ENCODE data around the gene WDR70. TPM values are rescaled to one million over a fixed set of nuclear protein-coding genes. Genes with fewer than 3 reads are reported as not detected.

WDR70 gene
- total and polyA plus RNA-seq, 10 of the 15 experiments (the other 5 are each of a cell fraction or from before 2014, with no cell fraction given): 10.9 to 33.6 (median 29.1) TPM

DNA sequence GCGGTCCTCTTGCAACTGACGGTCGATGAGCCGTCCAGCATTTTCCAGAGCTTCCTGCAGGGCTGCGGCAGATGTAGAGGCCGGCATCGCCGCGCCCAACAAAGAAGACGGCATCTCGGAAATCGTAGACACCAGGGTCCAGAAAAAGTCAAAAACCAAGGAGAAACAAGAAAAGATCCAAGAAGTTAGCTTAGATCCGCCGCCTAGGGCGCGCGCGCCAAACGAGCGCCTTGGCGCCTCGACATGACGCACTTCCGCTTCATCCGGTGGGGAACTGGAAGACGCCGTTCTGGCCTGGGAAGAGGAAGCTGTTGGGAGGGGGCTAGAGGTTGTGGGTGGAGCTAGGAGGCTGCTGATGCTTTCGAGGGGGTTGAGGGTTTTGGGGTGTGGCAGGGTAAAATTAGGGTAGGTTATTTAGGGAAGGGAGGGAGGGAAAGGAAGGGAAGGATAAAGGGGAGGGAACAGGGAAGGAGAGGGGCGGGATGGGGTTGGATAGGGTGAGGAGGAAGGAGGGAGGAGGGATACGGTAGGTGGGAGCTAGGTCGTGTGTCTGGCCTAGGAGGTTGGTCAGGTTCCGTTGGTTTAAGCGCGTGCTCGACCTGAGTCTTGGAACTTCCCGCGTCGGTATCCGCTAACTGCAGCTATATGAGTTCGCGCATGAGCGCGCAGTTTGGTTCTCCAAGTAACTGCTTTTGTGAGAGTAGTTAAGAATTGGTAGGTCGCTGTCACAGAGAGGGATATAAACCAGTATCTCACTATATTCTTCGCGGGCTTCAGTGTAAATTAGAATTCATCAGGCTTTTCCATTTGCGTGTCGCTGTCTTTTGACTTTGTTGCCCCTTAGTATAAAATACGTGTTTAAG lies 8.0 kb upstream of the WDR70 start, which contains the start of gene NUP155 (continued):
- TF ChIP-seq, protein P1, sequence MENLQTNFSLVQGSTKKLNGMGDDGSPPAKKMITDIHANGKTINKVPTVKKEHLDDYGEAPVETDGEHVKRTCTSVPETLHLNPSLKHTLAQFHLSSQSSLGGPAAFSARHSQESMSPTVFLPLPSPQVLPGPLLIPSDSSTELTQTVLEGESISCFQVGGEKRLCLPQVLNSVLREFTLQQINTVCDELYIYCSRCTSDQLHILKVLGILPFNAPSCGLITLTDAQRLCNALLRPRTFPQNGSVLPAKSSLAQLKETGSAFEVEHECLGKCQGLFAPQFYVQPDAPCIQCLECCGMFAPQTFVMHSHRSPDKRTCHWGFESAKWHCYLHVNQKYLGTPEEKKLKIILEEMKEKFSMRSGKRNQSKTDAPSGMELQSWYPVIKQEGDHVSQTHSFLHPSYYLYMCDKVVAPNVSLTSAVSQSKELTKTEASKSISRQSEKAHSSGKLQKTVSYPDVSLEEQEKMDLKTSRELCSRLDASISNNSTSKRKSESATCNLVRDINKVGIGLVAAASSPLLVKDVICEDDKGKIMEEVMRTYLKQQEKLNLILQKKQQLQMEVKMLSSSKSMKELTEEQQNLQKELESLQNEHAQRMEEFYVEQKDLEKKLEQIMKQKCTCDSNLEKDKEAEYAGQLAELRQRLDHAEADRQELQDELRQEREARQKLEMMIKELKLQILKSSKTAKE (IDR thresholded peaks at IDR 0.05; ENCODE audit: low read depth, poor library complexity, severe bottlenecking): peak; percentile 23
- TF ChIP-seq MXI1 (IDR thresholded peaks at IDR 0.05; ENCODE audit: low read depth, low read length) (peak; percentile 91), YBX1 (IDR thresholded peaks at IDR 0.05) (no peak), PAX5 (IDR thresholded peaks at IDR 0.05; ENCODE audit: borderline replicate concordance, low read depth, low read length) (peak; percentile 67; the same call in 1 of the 2 replicates), ZBED1 (IDR thresholded peaks at IDR 0.05; ENCODE audit: borderline replicate concordance) (0 out of 2 replicates have a peak, but pooled peaks have one; percentile 35), TAF1 (IDR thresholded peaks at IDR 0.05; ENCODE audit: borderline replicate concordance, low read depth, low read length) (no peak; the same call in none of the 2 replicates), PAX8 (IDR thresholded peaks at IDR 0.05) (no peak), SRF (IDR thresholded peaks at IDR 0.05; ENCODE audit: low read depth in 2 of 2, low read length in 2 of 2) (peak; percentile 37 to 91; a peak in 2 of 4 replicates), ATF7 (IDR thresholded peaks at IDR 0.05; ENCODE audit: low read depth) (peak; percentile 79), ZNF207 (IDR thresholded peaks at IDR 0.05; ENCODE audit: borderline replicate concordance) (no peak; the same call in 1 of the 2 replicates), SP1 (IDR thresholded peaks at IDR 0.05; ENCODE audit: low read depth, low read length) (peak; percentile 6), EGR1 (IDR thresholded peaks at IDR 0.05; ENCODE audit: borderline replicate concordance in 1 of 2, low read depth in 2 of 2, low read length in 2 of 2) (no peak)
- TF ChIP-seq, protein P2, sequence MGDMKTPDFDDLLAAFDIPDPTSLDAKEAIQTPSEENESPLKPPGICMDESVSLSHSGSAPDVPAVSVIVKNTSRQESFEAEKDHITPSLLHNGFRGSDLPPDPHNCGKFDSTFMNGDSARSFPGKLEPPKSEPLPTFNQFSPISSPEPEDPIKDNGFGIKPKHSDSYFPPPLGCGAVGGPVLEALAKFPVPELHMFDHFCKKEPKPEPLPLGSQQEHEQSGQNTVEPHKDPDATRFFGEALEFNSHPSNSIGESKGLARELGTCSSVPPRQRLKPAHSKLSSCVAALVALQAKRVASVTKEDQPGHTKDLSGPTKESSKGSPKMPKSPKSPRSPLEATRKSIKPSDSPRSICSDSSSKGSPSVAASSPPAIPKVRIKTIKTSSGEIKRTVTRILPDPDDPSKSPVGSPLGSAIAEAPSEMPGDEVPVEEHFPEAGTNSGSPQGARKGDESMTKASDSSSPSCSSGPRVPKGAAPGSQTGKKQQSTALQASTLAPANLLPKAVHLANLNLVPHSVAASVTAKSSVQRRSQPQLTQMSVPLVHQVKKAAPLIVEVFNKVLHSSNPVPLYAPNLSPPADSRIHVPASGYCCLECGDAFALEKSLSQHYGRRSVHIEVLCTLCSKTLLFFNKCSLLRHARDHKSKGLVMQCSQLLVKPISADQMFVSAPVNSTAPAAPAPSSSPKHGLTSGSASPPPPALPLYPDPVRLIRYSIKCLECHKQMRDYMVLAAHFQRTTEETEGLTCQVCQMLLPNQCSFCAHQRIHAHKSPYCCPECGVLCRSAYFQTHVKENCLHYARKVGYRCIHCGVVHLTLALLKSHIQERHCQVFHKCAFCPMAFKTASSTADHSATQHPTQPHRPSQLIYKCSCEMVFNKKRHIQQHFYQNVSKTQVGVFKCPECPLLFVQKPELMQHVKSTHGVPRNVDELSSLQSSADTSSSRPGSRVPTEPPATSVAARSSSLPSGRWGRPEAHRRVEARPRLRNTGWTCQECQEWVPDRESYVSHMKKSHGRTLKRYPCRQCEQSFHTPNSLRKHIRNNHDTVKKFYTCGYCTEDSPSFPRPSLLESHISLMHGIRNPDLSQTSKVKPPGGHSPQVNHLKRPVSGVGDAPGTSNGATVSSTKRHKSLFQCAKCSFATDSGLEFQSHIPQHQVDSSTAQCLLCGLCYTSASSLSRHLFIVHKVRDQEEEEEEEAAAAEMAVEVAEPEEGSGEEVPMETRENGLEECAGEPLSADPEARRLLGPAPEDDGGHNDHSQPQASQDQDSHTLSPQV (IDR thresholded peaks at IDR 0.05): no peak
- TF ChIP-seq, protein P3, sequence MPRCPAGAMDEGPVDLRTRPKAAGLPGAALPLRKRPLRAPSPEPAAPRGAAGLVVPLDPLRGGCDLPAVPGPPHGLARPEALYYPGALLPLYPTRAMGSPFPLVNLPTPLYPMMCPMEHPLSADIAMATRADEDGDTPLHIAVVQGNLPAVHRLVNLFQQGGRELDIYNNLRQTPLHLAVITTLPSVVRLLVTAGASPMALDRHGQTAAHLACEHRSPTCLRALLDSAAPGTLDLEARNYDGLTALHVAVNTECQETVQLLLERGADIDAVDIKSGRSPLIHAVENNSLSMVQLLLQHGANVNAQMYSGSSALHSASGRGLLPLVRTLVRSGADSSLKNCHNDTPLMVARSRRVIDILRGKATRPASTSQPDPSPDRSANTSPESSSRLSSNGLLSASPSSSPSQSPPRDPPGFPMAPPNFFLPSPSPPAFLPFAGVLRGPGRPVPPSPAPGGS (IDR thresholded peaks at IDR 0.05; ENCODE audit: borderline replicate concordance, insufficient read depth, low read depth, low read length, poor library complexity, severe bottlenecking): peak; percentile 31
- TF ChIP-seq, protein P4, sequence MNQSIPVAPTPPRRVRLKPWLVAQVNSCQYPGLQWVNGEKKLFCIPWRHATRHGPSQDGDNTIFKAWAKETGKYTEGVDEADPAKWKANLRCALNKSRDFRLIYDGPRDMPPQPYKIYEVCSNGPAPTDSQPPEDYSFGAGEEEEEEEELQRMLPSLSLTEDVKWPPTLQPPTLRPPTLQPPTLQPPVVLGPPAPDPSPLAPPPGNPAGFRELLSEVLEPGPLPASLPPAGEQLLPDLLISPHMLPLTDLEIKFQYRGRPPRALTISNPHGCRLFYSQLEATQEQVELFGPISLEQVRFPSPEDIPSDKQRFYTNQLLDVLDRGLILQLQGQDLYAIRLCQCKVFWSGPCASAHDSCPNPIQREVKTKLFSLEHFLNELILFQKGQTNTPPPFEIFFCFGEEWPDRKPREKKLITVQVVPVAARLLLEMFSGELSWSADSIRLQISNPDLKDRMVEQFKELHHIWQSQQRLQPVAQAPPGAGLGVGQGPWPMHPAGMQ (IDR thresholded peaks at IDR 0.05; ENCODE audit: borderline replicate concordance): no peak
- TF ChIP-seq, protein P5, sequence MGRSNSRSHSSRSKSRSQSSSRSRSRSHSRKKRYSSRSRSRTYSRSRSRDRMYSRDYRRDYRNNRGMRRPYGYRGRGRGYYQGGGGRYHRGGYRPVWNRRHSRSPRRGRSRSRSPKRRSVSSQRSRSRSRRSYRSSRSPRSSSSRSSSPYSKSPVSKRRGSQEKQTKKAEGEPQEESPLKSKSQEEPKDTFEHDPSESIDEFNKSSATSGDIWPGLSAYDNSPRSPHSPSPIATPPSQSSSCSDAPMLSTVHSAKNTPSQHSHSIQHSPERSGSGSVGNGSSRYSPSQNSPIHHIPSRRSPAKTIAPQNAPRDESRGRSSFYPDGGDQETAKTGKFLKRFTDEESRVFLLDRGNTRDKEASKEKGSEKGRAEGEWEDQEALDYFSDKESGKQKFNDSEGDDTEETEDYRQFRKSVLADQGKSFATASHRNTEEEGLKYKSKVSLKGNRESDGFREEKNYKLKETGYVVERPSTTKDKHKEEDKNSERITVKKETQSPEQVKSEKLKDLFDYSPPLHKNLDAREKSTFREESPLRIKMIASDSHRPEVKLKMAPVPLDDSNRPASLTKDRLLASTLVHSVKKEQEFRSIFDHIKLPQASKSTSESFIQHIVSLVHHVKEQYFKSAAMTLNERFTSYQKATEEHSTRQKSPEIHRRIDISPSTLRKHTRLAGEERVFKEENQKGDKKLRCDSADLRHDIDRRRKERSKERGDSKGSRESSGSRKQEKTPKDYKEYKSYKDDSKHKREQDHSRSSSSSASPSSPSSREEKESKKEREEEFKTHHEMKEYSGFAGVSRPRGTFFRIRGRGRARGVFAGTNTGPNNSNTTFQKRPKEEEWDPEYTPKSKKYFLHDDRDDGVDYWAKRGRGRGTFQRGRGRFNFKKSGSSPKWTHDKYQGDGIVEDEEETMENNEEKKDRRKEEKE (IDR thresholded peaks at IDR 0.05): no peak

Data from GM12878 (cell line).